ENCODE measurements around the gene TMEM145.
"Not testable (repeated sequence)": the region's sequence is repeated elsewhere in the genome, so short reads cannot be mapped to it uniquely, and the experiment has no call there.

Gene TMEM145

DNA sequence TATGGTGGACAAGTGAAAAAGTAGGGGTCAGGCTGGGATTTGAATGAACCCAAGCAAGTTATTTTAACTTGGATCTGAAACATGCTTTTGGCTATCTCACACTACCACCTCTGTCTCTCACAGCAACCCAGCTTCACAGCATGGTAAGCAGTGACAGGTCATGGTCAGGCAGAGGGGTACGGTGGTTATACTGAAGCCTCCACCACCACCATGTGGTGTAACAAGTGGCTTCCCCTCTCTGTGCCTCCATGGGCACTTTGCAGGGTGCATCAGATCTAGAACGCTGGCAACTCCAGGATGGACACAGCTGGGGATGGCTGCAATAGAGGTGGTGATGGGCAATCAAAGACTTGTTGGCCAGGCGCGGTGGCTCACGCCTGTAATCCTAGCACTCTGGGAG is 739 bp upstream of the TMEM145 start:
- DNase-seq: no peak

DNA sequence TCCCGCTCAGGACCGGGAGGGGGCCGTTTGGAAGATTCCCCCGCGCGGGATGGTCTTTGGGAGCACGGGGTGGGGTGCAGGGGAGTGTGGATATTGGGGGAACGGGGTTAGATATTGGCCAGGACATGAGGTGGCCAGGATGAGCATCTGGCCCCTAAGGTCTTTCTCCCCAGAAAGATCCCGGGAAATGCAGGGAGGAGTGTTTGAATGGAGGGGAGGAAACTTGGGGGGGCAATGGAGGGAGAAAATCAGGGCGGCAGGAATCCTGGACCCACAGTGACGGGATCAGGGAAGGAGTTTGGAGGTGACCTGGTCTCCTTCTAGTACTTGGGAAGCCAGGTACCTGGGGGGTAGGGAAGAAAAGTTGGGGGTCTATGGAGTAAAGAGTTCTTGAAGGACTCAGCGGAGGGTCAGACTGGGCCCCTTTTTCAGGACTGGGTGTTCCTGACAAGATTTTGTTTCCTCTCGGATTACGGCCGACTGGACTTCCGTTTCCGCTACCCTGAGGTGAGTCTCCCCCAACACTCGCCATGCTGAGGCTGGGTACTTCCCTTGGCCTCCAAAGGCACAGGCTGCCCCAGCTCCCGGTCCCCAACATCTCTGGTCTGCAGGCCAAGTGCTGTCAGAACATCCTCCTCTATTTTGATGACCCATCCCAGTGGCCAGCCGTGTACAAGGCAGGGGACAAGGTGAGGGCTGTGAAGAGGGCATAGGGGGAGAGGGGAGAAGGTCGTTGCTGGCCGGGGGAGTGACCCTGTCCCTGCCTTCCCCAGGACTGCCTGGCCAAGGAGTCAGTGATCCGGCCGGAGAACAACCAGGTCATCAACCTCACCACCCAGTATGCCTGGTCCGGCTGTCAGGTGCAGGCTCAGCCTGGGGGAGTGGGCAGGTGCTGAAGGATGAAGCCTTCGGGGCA is 989 bp downstream of the TMEM145 start:
- no peak for DNase-seq

DNA sequence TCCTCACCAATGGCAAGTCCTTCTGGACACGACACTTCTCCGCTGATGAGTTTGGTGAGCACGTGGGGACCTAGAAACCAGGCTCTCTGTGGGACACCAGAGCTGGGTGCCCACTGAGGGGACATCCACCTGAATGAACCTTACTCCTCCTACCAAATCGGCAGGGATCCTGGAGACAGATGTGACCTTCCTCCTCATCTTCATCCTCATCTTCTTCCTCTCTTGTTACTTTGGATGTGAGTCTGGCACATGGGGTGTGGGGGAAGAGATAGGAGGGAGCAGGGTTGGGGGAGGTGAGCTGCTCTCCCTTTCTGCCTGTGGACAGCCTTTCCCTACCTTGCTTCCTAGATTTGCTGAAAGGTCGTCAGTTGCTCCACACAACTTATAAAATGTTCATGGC is 1.9 kb downstream of the TMEM145 start:
- DNase-seq: no peak

DNA sequence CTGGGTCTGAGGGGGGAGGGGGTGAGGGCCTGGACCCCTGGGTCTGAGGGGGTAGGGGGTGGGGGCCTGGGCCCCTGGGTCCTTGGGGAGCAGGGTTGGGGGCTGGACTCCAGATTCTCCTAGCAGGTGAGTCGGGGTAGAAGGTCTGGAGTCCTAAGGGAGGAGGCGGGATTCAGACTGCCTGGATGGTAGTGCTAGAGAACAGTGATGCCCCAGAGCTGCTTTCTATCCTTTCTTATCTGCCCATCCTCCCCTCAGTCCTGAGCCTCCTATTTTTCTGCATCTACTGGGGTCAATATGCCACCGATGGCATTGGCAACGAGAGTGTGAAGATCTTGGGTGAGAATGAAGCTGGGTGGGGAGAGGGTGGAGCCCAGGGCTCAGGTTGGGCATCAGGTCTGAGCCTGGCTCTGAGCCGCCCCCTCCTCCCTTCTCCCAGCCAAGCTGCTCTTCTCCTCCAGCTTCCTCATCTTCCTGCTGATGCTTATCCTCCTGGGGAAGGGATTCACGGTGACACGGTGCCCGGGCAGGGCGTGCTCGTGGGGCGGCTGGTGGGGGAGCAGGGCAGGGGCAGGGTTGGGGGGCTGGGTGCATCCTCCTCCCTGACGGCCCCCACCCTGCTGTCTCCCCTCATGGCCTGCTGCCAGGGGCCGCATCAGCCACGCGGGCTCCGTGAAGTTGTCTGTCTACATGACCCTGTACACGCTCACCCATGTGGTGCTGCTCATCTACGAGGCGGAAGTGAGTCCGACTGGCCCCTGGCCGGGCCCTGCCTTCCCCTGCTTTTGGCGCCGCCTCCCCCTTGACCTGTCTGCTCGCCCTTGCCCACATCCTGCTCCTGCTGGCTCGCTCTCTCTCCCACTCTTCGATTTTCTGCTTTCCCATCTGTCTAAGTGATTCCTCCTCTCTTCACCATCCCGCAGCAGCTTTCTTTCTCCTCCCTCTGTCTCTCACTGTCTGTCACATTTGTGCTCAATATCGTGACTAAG is 3.4 kb downstream of the TMEM145 start:
- DNase-seq: peak in 4 of 58 donors; percentile 8 to 54 (median 15)

DNA sequence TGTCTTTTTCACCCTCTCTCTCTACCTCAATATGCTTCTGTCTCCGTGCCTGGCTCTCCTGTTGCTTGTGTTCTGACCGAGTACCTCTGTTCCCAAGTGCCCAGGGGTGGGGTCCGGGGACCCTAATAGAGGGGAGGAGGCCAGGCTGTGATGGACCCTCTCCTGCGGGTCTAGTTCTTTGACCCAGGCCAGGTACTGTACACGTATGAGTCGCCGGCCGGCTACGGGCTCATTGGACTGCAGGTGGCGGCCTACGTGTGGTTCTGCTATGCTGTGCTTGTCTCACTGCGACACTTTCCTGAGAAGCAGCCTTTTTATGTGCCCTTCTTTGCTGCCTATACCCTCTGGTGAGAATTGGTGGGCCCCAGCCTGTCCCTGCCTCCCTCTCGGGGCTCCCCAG is 4.4 kb downstream of the TMEM145 start:
- no peak for DNase-seq

DNA sequence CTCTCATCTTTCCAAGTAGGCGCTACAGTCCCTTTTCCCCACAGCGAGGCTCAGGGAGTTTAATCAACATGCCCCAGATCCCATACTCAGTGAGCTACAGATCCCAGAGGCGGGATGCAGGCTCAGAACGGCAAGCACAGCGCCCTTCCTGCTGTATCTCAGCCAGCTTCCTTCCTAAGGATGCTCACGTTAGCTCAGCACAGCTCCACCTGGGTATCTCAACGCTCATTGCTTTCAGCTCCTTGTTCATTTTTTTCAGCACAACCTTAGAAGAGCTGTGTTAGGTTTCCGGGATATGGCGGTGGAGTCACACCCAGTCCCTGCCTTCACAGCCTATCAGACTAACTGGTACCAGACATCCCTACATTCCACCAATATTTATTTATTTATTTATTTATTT is 9.2 kb downstream of the TMEM145 start:
- DNase-seq: no peak

DNA sequence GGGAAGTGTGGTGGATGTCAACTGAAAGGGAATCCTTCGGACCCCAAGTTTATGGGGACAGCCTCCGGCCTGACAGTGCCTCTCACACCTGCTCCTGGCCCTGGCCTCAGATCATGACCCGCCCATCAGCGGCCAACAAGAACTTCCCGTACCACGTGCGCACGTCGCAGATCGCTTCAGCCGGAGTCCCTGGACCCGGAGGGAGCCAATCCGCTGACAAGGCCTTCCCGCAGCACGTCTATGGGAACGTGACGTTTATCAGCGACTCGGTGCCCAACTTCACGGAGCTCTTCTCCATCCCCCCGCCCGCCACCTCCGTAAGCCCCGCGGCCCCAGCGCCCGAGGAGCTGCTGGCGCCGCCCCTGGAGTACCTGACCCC is 10.4 kb downstream of the TMEM145 start:
- DNase-seq: no peak

DNA sequence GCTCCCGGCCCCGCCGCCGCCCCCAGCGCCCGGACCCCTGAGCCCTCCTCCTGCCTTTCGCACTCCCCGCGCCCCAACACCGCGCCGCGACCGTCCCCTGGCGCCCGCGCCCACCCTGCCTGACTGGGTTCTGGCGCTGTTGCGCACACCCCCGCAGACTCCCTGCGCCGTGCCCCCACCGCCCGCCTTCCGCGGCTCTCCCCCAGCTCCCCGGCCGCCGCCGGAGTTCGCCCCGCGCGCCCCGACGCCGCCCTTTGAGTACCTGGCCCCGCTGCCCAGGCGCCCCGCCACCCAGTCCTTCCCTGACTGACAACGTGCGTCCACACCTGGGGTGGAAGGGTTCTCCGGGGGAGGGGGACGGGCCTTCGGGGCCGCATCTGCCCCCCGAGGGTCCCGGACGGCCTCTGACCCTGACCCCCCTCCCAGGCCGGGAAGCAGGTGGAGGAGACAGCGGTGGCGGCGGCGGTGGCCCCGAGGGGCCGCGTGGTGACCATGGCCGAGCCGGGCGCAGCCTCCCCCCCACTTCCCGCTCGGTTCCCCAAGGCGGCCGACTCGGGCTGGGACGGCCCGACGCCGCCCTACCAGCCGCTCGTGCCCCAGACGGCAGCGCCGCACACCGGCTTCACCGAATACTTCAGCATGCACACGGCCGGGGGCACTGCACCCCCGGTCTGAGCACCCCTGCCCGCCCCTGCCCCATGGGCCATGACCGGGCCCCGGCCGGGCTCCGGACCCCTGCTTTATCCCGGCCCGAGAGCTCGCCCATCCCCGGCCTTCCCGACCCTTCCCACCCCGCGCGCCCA is 10.9 kb downstream of the TMEM145 start:
- no peak for DNase-seq

DNA sequence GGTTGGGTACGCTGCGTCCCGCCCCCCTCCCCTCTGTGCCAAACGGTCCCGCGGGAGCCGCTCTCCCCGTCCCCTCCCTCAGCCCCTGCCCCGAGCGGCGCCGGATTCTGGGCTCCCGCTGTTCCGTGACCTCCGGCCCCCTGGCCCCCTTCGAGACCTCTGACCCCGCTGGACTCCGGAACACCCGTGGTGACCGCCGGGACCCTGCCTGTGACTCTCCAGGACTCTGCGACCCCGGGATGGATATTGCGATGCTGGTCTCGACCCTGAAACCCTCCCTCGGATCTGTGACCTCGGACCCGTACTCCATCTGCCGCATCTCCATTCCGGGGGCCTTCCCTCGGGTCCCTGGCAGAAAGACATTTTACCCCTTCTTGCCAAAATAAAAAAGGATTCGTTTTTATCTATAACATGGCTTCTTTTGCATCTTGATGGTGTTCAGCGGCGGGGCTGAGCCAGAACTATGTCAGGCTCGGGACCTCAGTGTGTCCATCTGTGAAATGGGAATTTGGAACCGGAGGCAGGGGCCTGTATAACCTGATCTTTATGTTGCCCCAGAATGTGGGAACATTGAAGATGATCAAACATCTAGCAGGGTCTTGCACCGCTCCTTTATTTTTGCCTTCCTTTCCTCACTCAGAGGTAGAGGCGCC is 11.7 kb downstream of the TMEM145 start:
- DNase-seq: peak in 3 of 58 donors; percentile 27 to 31 (median 29)

DNA sequence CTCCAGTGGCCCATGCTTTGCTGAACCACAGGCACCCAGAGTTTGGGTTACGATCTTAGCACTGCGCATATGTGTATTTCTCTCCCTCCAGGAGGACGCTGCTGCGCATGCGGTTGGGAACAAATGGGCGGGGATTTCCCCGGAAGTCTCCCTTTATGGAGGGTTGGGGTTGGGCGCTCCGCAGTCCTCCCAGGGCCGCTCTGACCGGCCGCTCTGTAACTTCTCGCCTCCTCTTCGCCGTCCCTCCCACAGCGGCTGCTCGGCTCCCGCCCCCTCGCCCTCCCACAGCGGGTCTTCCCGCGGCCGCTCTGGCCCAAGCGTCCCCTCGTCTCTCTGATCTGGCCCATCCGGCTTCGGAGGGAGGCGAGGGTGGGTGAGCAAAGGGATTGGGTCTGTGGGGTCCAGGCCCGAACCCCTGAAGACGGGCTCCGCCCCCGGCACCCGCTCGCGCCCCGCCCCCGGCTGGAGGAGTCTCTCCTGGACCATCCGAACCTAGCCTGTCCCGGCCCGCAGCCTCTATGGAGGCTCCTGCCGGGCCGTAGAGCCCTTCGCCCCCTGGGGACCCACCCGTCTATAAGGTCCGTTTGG is 12.3 kb downstream of the TMEM145 start, which contains the start of gene MEGF8:
MEGF8 (plus strand) TSS at position 328 of the 588 bp plus-strand sequence. CDS start 609 bp downstream, outside the sequence.
- DNase-seq: peak; percentile 88 to 99 (median 97)

DNA sequence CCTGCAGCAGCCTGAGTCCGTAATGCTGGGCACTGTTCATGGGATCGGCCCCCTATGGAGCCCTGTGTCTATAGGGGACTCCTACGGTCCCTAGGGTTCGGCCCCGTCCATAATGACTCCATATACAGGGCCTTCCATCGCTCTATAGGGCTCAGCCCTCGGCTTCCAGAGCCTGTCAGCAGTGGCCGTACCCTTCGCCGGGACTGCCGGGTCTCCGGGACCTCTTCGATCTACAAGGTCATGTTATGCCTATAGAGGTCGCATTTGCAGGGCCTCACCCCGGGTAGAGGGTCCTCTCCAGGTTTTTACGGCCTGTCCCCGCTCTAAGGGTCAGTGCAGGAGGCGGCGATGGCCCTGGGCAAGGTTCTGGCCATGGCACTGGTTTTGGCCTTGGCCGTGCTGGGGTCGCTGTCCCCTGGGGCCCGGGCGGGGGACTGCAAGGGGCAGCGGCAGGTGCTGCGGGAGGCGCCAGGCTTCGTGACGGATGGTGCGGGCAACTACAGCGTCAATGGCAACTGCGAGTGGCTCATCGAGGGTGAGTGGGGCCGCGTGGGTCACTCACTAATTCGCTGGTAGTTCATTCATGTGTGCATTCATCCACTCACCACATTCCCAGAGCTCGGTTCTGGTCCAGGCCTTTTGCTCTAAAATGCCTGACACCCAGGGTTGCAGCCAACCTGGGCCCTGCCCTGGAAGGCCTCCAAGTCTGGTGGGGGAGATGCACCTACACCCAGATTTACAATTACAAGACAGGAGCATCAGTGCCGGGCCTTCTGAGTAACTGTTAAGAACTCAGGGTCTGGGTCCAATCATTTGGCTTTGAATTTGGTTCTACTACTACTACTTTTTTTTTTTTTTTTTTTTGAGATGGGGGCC is 13.0 kb downstream of the TMEM145 start:
- peak in 6 of 58 donors; percentile 10 to 57 (median 36) for DNase-seq

DNA sequence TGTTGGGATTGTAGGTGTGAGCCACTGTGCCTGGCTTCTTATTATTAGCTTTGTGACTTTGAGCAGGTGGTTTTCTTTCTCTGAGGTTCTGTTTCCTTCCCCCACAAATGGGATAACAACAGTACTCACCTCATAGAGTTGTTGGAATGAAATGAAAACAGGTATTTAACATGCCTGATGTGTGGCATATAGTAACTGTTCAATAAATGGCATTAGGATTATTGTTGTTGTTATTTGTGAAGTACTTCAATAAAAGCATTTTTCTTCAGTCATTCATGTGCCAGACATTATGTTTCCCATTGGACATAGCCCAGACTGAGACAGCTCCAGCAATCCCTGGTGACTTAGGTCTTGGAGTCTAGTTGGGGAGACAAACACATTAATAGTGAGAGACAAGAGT is 13.9 kb downstream of the TMEM145 start:
- DNase-seq: no peak

DNA sequence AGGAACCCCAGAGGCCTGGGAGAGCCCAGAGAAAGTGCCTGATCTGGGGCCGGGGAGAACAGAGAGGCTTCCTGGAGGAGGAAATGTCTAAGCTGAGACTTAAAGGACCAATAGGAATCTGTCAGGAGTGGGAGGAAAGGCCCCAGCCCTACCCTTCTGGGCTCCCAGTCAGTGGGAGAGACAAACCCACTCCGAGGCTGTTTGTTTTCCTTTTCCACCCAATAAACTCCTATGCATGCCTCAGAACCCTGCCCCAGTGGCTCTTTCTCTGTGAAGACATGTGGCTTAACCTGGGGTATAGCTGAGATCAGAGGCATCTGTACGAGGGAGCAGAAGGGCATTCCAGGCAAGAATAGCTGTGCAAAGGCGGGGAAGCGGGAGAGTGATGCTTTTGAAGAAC is 14.3 kb downstream of the TMEM145 start:
- DNase-seq: no peak

DNA sequence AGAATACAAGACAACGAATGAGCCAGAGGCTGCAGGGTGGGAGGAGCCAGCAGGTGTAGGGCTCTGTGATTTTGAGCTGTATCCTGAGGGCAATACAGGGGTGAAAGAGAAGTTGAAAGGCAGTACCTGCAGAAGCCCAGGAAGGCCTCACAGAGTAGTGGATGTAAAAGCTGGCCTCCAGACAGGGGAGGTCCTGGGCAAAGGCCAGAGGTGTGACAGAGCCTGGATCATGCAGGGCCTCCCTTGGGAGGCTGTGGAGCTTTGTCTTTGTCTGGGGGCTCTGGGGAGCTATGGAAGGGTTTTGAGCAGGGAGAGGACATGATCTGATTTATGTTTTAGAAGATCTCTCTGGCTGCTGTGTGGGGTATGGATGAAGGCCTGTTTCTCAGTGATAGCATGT is 15.0 kb downstream of the TMEM145 start:
- DNase-seq: no peak

DNA sequence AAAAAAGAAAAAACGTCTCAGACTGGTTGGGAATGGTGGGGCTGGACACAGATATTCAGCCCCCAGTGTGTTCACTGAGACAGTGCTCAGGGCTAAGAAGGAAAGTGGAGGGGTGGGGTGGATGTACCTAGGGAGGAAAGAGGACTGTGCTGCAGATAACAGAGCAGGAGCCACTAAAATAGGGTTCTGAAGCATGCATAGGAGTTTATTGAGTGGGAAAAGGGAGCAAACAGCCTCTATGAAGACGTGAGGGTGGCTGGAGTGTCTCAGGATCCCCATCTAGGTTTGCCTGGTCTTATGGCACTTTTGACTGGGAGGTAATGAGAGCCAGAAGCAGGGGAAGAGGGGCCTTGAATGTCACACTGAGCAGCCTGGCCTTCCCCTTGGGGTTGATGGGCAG is 15.7 kb downstream of the TMEM145 start:
- DNase-seq: no peak

DNA sequence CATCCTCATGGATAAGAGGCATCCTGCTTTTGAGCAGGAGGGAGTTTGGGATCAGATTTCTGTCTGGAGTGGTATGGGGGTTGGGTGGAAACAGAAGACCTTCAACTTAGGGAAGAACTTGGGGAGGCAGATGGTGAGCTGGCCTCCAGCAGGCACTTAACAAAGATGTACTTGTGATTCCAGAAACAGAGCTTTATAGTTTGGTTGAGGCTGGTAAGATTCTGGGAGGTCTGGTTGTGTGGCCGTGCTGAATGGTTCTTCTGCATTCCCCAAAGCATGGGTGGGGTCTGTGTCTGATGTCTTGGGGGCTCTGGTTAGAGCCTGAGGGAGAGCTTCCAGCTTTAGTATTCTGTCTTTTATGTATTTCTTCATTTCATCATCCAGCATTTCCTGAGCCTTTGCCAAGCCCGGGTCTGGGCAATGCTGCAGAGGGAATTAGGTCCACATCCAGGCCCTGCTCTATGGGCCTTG is 17.2 kb downstream of the TMEM145 start:
- DNase-seq: no peak

DNA sequence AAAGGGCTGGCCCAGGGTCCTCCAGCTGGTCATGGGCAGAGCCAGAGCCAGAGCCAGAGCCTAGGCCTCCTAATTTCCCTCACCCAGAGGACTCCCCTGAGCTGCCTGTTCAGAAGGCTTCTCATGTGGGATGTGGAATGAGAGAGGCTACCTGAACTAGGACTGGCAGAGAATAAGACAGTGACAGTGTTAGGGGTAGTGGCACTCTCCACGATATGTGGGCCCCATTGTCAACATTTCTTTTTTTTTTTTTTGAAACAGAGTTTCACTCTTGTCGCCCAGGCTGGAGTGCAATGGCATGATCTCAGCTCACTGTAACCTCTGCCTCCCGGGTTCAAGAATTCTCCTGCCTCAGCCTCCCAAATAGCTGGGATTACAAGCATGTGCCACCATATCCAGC is 18.2 kb downstream of the TMEM145 start:
- DNase-seq: not testable (repeated sequence)

DNA sequence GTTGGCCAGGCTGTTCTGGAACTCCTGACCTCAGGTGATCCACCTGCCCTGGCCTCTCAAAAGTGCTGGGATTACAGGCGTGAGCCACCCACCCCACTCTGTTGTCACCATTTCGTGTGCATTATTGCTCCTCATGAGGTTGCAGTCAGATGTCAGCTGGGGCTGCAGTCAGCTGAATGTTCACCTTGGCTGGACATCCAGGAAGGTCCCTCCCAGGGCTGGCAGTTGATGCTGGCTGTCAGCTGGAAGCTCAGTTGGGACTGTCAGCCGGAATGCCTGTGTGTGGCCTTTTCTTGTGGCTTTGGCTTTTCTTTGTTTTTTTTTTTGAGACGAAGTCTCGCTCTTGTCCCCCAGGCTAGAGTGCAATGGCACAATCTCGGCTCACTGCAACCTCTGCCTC is 18.9 kb downstream of the TMEM145 start:
- DNase-seq: no peak

DNA sequence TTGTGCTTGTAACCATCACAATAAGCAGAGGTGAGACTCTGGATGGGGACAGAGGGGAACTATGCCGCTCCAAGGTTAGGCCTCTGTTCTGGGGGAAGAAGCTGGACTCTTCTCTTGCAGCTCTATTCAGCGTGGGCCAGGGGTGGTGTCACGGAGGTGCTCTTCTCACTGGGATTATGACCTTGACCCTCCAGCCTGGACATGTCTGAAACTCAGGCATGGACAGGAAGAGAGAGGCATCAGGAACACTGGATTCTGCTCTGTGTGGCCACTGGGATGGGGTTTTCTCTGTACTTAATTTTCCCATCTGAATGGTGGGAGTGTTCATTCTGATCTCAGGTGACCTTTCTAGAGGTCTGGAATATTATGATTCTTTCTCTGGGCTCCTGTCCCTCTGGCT is 19.9 kb downstream of the TMEM145 start:
- DNase-seq: no peak
